Left lobe of liver (tissue), 2 donors: ENCODE measurements around the gene PRPSAP2. TPM values are rescaled to one million over a fixed set of nuclear protein-coding genes. Genes with fewer than 3 reads are reported as not detected.
A peak's percentile ranks its signal among the peaks of the same experiment; 100 is the strongest.
"Not testable (repeated sequence)": the region's sequence is repeated elsewhere in the genome, so short reads cannot be mapped to it uniquely, and the experiment has no call there.

ENCODE experiments used
- ATAC-seq: fragments of 200-7000 bp; cut with Tn5 transposase; one replicate; pipeline ENCODE4 v1.9.1; 2020; ENCODE audit warnings: mild to moderate bottlenecking, moderate library complexity
- DNase-seq: peaks from one replicate; pipeline ENCODE4 v3.0.0-alpha.2; 2020; ENCODE audit warnings: low spot score
- total RNA-seq: library from RNA; stranded (reverse); gene quantifications from one replicate; pipeline ENCODE4 v1.2.1, GENCODE V29; 2021
- donor health status: DM: no; HTN: no; CAD: no; lungs with moderate emphysema.
- donor health status: DM: no; HTN: yes; CAD: no.

PRPSAP2 gene
- total RNA-seq, 1 donor from 2014 or later = 15.6 TPM

DNA sequence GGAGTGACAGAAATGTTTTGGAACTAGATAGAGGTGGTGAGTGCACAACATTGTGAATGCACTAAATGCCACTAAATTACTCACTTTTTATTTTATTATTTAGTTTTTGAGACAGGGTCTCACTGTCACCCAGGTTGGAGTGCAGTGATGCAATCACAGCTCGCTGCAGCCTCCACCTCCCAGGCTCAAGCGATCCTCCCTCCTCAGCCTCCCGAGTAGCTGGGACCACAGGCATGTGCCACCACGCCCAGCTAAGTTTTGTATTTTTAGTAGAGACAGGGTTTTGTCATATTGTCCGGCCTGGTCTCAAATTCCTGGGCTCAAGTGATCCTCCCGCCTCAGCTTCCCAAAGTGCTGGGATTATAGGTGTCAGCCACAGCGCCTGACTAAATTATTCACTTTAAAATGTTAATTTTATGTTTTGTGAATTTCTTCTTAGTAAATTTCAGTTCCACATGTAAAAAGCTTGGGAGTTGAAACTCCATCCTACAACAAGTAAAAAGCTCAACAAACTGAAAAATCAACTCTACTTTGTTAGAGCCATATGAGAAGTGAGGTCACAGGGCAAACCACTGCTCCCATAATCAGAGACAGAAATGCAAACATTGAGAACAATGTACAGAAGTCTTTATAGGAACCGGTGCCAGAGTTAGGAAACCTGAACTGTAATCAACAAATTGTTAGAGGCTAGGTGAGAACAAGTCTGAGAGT is 80.2 kb downstream of the PRPSAP2 start:
- ATAC-seq = no peak
- no peak for DNase-seq

- ATAC-seq = no peak
- no peak for DNase-seq
These were observed 80.7 kb downstream of the PRPSAP2 start for GRCh38 chr17:18938692-18939023.

- DNase-seq (no peak), ATAC-seq (no peak)
These were observed 86.7 kb downstream of the PRPSAP2 start for GRCh38 chr17:18944646-18945045.

DNA sequence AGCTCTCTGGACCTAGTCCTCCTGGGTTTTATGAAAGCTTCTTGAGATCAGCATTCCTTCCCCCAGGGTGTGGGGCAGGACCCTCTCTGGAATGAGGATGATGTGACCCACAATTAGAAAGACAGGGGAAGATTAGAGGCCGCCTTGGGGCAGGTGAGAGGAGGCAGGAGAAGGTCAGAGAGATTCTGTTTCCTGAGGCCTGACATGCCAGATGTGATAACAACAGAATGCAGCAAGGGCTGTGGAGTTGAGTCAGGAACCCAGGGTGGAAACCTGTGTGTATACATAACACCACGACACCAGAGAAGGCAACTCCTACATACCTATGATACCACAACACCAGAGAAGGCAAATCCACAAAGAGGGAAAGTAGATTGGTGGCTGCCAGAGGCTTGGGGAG is 88.6 kb downstream of the PRPSAP2 start:
- ATAC-seq (no peak), DNase-seq (no peak)

DNA sequence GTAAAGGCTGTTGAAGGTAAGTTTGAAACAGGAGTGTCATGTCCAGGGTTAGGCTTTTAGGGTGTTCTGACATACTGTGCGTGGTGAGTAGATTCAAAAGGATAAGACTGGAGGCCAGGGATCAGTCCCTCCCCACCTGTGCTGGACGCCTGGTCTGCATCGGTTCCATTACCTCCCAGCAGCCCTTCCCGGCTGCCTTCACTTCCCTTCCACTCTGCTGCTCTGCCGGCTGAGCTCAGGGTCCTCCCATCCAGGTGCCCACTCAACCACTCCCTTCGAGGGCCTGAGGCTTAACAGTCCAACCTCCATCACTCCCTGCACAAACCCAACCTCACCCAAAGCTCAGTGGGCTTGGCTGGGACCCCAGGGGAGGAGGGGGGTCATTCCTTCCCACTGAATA is 89.9 kb downstream of the PRPSAP2 start:
- ATAC-seq = no peak
- DNase-seq = no peak

GRCh38 chr17:18948476-18949006 is 90.6 kb downstream of the PRPSAP2 start:
- DNase-seq (no peak), ATAC-seq (no peak)

DNA sequence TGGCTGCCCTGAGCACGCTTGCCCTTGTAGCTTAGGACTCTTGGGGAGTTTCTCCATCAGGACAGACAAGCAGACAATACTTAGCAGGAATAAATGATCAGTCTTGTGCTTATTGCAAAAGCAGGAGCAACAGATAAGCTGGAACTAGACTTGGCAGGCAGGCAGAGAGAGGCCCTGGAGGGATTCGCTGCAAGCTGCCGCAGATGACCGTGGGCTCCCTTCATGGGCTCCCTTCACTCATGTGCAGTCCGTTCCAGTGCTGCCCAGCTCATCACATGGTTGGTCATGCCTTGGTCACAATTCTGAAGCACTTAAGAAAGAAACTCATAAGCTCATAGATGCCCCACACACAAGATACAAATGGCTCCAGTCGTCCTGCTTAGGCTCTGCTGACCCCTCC is 91.6 kb downstream of the PRPSAP2 start:
- DNase-seq = no peak
- peak; percentile 8 for ATAC-seq

DNA sequence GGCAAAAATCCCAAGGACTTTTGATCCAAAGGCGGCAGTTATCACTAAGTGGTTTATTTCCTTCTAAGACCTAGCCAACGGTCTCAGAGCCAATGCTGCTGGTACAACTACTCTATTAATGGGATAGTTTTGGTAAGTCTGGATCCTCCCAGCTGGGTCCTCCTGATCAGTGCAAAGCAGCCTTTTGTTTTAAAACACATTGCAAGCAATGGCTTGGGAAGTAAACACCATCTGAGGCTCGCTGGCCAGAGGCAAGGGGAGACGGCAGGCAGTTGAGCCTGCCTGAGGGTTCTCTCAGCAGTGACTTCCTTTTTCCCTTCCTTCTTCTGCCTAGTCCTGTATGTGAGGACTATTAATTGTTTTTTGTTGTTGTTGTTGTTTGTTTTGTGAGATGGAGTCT is 92.4 kb downstream of the PRPSAP2 start:
- no peak for DNase-seq

GRCh38 chr17:18950944-18951905 is 93.3 kb downstream of the PRPSAP2 start:
- ATAC-seq = peak; percentile 66
- no peak for DNase-seq

More for the DNA sequence above, 92.4 kb downstream of the PRPSAP2 start:
- ATAC-seq = no peak

DNA sequence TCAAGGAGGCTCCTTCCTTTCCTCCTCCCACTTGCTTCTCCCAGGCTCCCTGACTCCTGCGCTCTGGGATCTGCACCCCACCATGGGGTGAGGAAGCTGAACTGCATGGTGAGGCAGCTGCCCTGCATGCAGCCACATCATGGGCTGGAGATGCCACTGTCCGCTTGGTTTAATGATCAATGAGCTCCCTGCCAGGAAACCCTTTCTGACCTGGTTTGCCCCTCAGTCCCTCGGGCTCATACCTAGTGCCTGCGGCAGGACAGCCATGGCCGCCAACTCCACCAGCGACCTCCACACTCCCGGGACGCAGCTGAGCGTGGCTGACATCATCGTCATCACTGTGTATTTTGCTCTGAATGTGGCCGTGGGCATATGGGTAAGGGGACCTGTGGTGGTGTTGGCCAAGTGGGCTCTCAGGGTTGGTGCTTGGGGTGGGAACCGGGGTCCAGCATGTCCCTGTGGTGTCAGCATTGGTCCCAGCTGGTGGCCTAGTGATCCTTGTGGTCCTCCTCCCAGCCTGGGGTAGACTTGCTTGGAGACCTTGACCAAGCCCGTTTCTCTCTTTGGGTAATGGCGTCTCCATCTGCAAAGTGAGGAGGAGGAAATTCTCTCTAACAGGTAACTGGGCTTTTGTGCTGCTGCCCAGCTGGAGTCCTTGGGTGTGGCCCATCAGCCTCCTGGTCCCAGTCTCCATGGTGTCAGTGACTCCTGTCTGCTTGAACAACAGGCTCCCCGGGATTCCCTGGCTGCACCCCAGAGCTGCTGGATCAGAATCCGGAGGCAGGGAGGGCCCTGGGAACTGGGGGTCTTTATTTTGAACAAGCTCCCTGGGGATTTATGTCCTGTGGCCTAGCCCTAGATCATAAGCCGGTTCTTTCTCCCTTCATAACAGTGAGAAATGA is 94.3 kb downstream of the PRPSAP2 start, which contains the start of gene SLC5A10:
Gene SLC5A10, plus strand, starts transcription at position 225 of the 902 bp plus-strand sequence. Its CDS starts 41 bp downstream, at position 266.
- peak; percentile 71 for ATAC-seq

DNA sequence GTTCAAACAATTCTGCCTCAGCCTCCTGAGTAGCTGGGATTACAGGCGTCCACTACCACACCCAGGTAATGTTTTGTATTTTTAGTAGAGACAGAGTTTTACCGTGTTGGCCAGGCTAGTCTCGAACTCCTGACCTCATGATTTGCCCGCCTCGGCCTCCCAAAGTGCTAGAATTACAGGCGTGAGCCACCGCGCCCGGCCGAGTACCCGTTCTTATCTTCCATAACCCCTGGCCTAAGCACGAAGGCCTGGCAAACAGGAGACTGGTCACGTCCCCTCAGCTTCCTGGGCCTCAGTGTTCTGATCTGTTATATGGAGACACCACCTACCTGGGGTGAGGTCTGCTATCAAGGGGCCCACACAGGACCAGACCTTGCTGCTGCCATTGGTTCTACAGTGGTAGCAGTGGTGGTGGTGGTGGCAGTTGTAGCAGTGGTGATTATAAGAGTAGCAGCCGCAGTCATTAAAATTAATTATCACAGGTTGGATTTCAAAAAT is 95.3 kb downstream of the PRPSAP2 start:
- no peak for DNase-seq
- no peak for ATAC-seq

More for the DNA sequence above, 94.3 kb downstream of the PRPSAP2 start, which contains the start of gene SLC5A10:
- DNase-seq = no peak

- ATAC-seq = no peak
- no peak for DNase-seq
These were observed 96.4 kb downstream of the PRPSAP2 start for GRCh38 chr17:18954321-18954720.

GRCh38 chr17:18955009-18955408 is 97.1 kb downstream of the PRPSAP2 start:
- DNase-seq = no peak
- ATAC-seq = no peak

GRCh38 chr17:18956021-18956420 is 98.1 kb downstream of the PRPSAP2 start:
- ATAC-seq, DNase-seq: not testable (repeated sequence)

DNA sequence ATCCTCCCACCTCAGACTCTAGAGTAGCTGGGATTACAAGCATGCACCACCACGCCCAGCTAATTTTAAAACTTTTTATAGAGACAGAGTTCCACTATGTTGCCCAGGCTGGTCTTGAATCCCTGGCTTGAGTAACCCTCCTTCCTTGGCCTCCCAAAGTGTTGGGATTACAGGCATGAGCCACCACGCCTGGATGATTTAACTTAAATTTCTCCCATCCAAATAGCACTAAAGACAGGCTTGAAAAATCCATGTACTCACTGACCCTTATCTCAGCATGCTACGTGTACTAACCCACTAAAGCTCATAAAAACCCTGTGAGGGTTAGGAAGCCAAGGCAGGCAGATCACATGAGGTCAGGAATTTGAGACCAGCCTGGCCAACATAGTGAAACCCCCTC is 98.7 kb downstream of the PRPSAP2 start:
- DNase-seq (no peak), ATAC-seq (no peak)

GRCh38 chr17:18957831-18958230 is 99.9 kb downstream of the PRPSAP2 start:
- DNase-seq = no peak
- ATAC-seq = no peak

GRCh38 chr17:18958611-18959010 is 100.7 kb downstream of the PRPSAP2 start:
- DNase-seq (no peak), ATAC-seq (no peak)

DNA sequence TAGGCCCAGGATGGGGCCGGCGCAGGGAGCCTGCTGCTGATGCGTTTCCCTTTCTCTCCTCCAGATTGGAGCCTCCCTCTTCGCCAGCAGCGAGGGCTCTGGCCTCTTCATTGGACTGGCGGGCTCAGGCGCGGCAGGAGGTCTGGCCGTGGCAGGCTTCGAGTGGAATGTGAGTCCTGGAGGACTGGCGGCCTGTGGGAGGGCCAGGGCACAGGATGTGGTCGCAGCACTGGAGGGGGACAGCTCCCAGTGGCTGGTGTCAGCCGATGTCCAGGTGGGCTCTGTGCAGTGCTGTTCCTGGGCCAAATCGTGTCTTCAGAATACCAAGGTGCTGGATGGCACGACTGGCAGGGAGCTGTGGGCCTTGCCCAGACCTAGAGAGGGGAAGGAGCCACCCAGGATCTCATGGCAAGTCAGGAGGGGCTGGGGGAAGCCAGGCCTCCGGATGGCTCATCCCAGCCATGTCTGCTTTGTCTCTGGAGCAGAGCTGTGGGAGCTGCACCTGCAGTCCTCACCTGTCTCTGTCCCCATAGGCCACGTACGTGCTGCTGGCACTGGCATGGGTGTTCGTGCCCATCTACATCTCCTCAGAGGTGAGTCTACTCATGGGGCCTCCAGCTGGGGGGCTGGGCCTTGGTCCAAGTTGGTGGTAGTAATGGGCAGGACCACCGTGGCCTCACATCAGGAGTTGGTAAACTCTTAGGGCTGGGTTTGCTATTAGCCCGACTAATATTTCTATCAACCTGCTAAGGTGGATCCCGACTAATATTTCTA is 101.3 kb downstream of the PRPSAP2 start:
- no peak for ATAC-seq
- DNase-seq = no peak

DNA sequence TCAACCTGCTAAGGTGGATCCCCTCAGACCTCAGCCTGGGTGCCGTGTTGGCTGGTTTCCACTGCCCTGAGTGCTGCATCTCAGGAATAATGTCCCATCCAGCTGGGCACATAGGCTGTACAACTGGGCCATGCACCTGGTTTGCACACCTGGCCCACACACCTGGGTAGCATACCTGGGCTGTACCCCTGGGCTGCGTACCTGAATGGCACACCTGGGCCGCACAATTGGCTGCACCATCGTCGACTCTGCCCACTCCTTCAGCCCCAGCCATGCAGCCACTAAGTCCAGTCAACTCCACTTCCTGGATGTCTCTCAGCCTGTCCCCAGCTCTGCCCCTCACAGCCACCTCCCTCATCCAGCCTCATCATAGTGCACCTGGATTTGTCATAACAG is 101.9 kb downstream of the PRPSAP2 start:
- ATAC-seq (no peak), DNase-seq (no peak)

- DNase-seq = no peak
These were observed 102.3 kb downstream of the PRPSAP2 start for GRCh38 chr17:18960241-18960665.

More at GRCh38 chr17:18960241-18960665, 102.3 kb downstream of the PRPSAP2 start:
- no peak for ATAC-seq
